NB4 (cell line): ENCODE data around the gene POLR1G.

Experiments used
- DNase-seq: peaks from one replicate; pipeline ENCODE4 v3.0.0; 2010; ENCODE audit warnings: low read depth
- H3K4me3 ChIP-seq: one replicate; pipeline ENCODE4 v1.5.1; 2011; ENCODE audit warnings: mild to moderate bottlenecking, low read depth, low read length, moderate library complexity
- MYC ChIP-seq: IDR thresholded peaks from 2 replicates; pipeline ENCODE4 v1.6.1; 2011; ENCODE audit warnings: low read depth, low read length
- POLR2A ChIP-seq: IDR thresholded peaks from 2 replicates; pipeline ENCODE4 v1.6.1; 2011; ENCODE audit warnings: mild to moderate bottlenecking; ENCODE audit not compliant: insufficient read length; ENCODE audit errors: extremely low read depth
- TF ChIP-seq, protein P1 (sequence below): IDR thresholded peaks from 2 replicates; pipeline ENCODE4 v1.6.1; 2011; ENCODE audit warnings: low read depth, low read length
- TF ChIP-seq, protein P2 (sequence below): IDR thresholded peaks from one replicate; pipeline ENCODE4 v1.5.1; 2012; ENCODE audit warnings: low read depth, low read length

The POLR1G gene

DNA sequence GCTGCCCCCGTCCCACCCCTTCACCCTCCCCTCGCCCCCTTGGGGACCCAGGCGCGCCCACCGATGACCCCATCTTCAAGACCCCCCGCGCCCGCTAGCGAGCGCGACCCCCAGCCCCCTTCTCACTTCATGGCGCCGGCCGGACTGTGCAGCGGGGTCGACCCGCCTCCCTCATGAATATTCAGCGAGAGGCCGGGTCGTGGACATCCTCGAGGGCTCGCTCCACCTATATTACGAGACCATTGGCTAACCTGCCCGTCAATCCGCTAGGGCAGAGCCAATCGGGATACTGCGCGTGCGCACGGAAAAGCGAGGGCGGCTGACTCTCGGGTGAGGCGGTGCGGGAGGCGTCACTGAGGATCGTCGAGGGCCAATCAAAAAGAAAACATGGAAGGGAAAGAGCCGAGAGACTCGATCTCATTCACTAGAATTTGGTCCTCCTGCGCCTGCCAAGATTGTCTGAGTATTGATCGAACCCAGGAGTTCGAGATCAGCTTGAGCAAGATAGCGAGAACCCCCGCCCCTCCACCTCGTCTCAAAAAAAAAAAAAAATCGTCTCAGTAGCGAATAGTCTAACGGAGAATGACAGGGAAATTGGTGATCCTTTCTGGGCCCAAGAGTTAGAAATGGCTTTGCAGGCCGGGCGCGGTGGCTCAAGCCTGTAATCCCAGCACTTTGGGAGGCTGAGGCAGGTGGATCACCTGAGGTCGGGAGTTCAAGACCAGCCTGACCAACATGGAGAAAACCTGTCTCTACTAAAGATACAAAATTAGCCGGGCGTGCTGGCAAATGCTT, 35.8 kb upstream of the POLR1G start, which contains the start of gene ERCC2:
TSS of gene ERCC2 (minus strand) at position 164 of the 795 bp plus-strand sequence. CDS start at position 131, 33 bp downstream.
- DNase-seq: peak; percentile 95
- peak within 1 kb of the TSS; percentile 64 for H3K4me3 ChIP-seq
- TF ChIP-seq, protein P1, sequence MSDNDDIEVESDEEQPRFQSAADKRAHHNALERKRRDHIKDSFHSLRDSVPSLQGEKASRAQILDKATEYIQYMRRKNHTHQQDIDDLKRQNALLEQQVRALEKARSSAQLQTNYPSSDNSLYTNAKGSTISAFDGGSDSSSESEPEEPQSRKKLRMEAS: no peak
- TF ChIP-seq POLR2A: peak; percentile 61

DNA sequence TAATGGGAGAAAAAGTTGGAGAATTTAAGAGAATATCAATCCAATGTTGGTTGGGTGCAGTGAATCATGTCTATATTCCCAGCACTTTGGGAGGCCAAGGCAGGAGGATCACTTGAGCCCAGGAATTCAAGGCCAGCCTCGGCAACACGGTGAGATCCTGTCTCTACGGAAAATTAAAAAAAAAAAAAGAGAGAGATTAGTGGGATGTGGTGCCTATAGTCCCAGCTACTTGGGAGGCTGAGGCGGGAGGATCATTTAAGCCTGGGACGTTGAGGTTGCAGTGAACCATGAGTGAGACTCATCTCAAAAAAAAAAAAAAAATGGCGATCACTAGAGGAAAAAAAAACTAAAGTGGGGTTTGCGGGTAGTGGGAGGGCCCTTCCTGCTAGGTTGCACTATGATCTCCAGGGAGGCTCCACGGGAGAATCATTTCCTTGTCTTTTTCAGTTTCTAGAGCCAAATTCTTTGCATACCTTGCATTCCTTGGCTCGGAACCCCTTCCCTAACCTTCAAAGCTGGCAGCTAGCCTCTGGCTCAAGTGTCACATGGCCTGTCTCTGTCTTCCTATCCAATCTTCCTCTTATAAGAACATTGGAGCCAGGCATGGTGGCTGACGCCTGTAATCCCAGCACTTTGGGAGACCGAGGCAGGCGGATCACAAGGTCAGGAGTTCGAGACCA, 30.3 kb upstream of the POLR1G start:
- TF ChIP-seq MYC (no peak), POLR2A (no peak)
- TF ChIP-seq, protein P2, sequence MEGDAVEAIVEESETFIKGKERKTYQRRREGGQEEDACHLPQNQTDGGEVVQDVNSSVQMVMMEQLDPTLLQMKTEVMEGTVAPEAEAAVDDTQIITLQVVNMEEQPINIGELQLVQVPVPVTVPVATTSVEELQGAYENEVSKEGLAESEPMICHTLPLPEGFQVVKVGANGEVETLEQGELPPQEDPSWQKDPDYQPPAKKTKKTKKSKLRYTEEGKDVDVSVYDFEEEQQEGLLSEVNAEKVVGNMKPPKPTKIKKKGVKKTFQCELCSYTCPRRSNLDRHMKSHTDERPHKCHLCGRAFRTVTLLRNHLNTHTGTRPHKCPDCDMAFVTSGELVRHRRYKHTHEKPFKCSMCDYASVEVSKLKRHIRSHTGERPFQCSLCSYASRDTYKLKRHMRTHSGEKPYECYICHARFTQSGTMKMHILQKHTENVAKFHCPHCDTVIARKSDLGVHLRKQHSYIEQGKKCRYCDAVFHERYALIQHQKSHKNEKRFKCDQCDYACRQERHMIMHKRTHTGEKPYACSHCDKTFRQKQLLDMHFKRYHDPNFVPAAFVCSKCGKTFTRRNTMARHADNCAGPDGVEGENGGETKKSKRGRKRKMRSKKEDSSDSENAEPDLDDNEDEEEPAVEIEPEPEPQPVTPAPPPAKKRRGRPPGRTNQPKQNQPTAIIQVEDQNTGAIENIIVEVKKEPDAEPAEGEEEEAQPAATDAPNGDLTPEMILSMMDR: no peak
- no peak overlapping the region for H3K4me3 ChIP-seq
- DNase-seq: no peak

DNA sequence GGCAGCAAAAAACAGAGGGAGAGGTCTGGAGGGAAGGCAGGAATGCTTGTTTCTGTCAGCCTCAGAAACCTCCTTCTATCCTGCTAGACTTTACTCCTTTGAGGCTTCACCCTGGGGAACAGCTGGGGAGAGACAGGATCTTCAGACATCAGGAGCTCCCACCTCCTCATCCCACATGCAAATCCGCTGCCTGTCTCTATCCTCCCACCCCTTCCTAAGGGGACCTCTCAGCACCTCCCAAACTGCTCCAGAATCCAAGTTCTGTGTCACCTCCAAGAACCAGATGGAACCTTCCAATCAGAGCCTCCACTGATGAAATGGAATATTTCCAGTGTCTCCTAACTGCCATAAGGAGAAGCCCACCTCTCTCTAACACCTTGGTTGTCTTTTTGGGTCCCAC, 26.3 kb upstream of the POLR1G start:
- DNase-seq: no peak
- no peak overlapping the region for H3K4me3 ChIP-seq

DNA sequence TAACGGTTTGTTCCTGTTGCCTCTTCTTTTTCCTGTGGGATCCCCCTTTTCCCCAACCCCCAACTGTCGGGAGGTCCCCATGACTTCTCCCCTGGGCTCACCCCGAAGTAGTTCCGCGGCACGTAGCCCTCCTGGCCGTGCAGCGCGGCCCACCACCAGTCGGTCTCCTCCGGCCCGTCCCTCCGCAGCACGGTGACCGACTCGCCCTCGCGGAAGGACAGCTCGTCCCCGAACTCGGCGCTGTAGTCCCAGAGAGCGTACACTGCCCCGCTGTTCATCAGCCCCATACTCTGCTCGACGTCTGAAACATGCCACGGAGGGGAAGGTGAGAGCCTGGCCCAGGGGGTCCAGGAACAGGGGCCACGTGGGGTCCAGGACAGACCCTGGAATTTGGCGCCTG, 24.0 kb upstream of the POLR1G start:
- TF ChIP-seq, protein P2: no peak
- TF ChIP-seq MYC: no peak
- no peak overlapping the region for H3K4me3 ChIP-seq

More for the DNA sequence above, 26.3 kb upstream of the POLR1G start:
- TF ChIP-seq POLR2A: no peak
- no peak for TF ChIP-seq MYC
- TF ChIP-seq, protein P1: no peak
- TF ChIP-seq, protein P2: no peak

DNA sequence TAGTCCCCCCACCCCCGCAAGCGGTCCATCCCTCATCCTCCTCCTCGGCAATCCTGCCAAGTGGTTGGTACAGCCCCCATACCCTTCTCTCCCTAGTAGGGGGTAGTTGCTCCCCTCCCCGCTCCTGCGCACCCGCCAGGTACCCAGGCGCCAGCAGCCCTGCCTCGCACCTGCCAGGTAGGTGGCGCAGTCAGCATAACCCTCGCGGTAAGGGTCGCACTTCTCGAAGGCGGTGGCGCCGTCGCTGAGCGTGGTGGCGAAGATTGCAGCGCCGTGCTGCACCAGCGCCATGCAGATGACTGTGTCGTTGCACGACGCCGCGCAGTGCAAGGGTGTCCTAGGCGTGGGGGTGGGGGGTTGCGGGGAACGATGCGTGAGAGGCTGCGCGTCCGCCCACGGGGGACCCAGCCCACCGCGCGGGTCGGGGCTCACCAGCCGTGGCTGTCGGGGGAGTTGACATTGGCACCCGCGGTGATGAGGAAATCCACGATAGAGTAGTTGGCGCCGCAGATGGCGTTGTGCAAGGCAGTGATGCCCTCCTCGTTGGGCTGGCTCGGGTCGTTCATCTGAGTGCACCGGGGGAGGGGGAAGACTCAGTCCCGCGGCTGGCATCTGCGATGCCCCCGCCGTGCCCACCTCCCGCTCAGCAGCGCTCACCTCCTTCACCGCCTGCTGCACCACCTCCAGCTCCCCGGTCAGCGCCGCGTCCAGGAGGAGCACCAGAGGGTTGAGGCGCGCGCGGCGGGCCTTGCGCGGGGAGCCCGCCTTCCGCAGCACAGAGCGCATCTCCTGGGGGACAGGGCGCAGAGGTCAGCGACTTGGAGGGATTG, 20.8 kb upstream of the POLR1G start:
- H3K4me3 ChIP-seq: no peak overlapping the region
- TF ChIP-seq, protein P1: no peak
- TF ChIP-seq POLR2A: no peak
- no peak for DNase-seq

More for the DNA sequence above, 24.0 kb upstream of the POLR1G start:
- DNase-seq: no peak

DNA sequence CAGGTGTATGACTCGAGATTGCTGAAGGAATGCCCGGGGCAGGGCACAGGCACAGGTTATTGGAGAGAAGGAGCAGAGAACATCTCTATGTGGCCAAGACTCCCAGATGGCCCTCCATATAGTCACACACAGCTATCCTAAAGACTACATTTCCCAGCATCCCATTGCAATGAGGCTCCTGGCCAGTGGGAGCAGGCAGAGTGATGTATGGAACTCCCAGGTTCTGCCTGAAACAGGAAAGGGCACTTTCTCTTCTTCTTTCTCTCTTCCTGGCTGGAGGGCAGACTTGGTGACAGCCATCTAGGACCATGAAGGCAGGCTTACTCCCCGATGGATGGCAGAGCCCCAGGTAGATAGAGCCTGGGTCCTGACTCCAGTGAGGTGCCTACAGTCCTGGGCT, 15.1 kb upstream of the POLR1G start:
- H3K4me3 ChIP-seq: no peak overlapping the region
- TF ChIP-seq, protein P1: no peak
- TF ChIP-seq POLR2A: no peak
- TF ChIP-seq, protein P2: no peak
- TF ChIP-seq MYC: no peak
- DNase-seq: peak; percentile 34
